Activated CD8-positive, alpha-beta memory T cell treated with anti-CD3 and anti-CD28 coated beads for 36 hours (primary cell): ENCODE data around the gene NUSAP1. TPM values are rescaled to one million over a fixed set of nuclear protein-coding genes. Genes with fewer than 3 reads are reported as not detected.
"Not testable (repeated sequence)": the region's sequence is repeated elsewhere in the genome, so short reads cannot be mapped to it uniquely, and the experiment has no call there.

Experiments
- CTCF ChIA-PET: fragments of 350-600 bp; sonication (Branson Sonifier 250); formaldehyde crosslinking; loops from one replicate; lab custom pipeline; 2021; ENCODE audit warnings: antibody characterized with exemption; lab: Charles Lee
- POLR2A ChIA-PET: fragments of 350-600 bp; sonication (Branson Sonifier 250); formaldehyde crosslinking; loops from one replicate; lab custom pipeline; 2021; ENCODE audit warnings: antibody characterized with exemption; lab: Charles Lee
- total RNA-seq, 2 experiments: library from RNA; stranded (reverse); gene quantifications; one replicate each; pipeline ENCODE4 v1.2.3, GENCODE V29; 2021

NUSAP1 gene
- total RNA-seq, result 100 to 1,000 TPM; 118 to 126 TPM

DNA sequence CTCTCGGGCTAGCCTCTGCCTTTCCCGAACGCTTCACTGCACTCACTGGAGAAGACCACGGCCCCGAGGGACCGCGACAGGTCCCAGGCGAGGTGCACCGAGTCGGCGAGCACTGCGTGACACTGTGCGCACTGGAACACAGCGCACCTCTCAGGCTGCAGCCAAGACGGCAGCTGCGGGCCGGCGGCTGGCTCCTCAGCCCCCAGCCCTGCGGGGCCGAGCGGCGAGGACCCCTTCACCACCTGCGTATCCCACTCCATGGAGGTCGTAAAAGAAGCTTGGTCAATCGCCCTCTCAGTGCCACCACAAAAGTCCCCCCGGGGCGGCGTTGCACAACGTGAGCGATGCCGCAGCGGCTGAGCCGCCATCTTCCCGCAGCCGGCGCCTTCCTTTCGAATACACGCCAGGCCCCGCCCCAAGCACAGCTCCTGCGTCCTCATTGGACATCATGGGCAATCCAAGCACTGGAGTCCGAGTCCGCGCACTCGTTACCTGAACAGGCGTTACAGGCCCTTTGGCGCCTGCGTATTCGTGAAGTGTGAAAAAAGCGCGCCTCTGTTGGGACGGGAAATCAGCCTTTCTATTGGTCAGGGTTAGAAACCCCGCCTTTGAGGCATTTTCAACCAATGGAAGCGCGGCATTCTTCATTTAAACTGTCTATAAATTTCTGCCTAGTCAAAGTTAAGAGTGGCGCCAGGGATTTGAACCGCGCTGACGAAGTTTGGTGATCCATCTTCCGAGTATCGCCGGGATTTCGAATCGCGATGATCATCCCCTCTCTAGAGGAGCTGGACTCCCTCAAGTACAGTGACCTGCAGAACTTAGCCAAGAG lies at the start of gene NUSAP1, which contains the start of gene OIP5:
Gene NUSAP1, plus strand, starts transcription at position 688 of the 832 bp plus-strand sequence. Its CDS starts 77 bp downstream, at position 765.
Gene OIP5, minus strand, starts transcription at position 398 of the 832 bp plus-strand sequence. Its CDS starts 30 bp downstream, at position 368.
- ChIA-PET POLR2A (interaction anchor here (0.5 to 1.9 kb wide), 5 partner anchors 9 to 252 kb away, joined by 3 to 14 read pairs (median 5); no protein-coding TSS in a partner anchor), CTCF (interaction anchor here (0.6 to 1.1 kb wide), 3 partner anchors 11 to 428 kb away, joined by 3 to 4 read pairs (median 3); no protein-coding TSS in a partner anchor)

DNA sequence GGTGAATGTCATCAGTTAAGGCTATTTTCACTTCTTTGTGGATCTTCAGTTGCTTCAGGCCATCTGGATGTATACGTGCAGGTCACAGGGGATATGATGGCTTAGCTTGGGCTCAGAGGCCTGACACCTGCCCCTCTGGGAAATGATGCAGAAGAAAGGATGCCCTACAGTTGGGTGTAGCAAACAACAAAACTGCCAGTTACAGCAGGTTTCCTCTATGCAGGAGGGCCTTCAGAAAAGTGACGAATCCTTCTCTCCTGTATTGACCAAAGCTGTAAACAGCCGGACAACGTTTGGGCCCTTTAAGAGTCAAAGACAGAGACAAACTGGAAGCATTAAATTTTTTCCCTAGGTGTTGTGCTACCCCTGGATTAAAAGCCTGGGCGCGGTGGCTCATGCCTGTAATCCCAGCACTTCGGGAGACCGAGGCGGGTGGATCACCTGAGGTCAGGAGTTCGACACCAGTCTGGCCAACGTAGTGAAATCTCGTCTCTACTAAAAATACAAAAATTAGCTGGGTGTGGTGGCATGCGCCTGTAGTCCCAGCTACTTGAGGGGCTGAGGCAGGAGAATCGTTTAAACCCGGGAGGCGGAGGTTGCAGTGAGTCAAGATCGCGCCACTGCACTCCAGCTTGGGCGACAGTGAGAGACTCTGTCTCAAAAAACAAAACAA lies 49.6 kb upstream of the NUSAP1 start:
- ChIA-PET CTCF (interaction anchor here (0.6 to 1.2 kb wide), 3 partner anchors 8 to 67 kb away, joined by 3 read pairs; no protein-coding TSS in a partner anchor), POLR2A (interaction anchor here (0.6 to 0.9 kb wide), 3 partner anchors 24 to 50 kb away, joined by 3 to 5 read pairs (median 4); partner anchors contain the start of genes NUSAP1 and OIP5)

GRCh38 chr15:41283653-41284426 lies 48.8 kb upstream of the NUSAP1 start:
- POLR2A ChIA-PET, result interaction anchor here (0.6 to 0.9 kb wide), 3 partner anchors 24 to 49 kb away, joined by 3 to 5 read pairs (median 4); partner anchors contain the start of genes NUSAP1 and OIP5
- CTCF ChIA-PET, result interaction anchor here (0.6 to 1.2 kb wide), 3 partner anchors 8 to 66 kb away, joined by 3 read pairs; no protein-coding TSS in a partner anchor

DNA sequence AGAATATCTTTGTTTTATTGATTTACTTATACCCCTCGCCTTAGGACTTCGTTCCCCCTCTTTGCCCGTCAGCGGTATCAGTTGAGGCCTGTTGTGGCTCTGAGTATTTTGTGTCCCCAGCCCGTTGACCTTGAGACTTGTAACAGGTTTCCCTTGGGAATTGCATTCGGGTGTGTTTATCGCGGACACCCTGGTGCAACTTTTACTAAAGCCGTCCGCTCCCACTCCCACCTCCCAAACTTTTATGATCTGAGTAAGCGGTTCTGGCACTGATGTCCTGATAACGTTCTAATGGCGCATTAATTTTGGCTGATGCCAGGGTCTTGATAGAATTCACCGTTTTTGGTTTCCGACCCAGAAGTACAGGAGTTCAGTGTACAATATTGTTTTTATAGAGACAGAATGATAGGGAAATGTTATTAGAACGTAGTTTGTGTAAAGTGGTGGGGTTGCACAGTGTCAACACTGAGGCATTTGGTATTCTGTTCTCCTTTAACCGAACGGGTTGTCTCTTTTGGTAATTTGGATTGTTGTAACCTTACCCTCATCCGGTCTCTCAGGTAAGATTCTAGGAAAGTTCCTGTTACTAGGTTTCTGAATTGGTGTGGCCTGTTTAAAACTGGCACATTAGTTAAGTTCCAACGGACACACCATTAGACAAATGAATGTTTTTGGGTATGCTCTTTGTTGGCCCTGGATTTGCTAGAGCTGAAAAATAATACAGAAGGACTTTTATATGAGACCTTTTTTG lies 48.1 kb upstream of the NUSAP1 start:
- ChIA-PET POLR2A (interaction anchor here (0.6 kb wide), 1 partner anchor 197 kb away, joined by 3 read pairs; no protein-coding TSS in a partner anchor), CTCF (interaction anchor here (1.2 kb wide), 1 partner anchor 7 kb away, joined by 3 read pairs; no protein-coding TSS in a partner anchor)

GRCh38 chr15:41285285-41285684 lies 47.4 kb upstream of the NUSAP1 start:
- ChIA-PET POLR2A (interaction anchor here (0.6 kb wide), 1 partner anchor 452 kb away, joined by 3 read pairs; no protein-coding TSS in a partner anchor), CTCF (no interaction called here)

GRCh38 chr15:41286665-41287333 lies 45.9 kb upstream of the NUSAP1 start:
- CTCF ChIA-PET, result interaction anchor here (0.5 kb wide), 1 partner anchor 204 kb away, joined by 3 read pairs; no protein-coding TSS in a partner anchor
- POLR2A ChIA-PET, result no interaction called here

- CTCF ChIA-PET, result no interaction called here
- POLR2A ChIA-PET, result interaction anchor here (0.6 kb wide), 1 partner anchor 182 kb away, joined by 5 read pairs; no protein-coding TSS in a partner anchor
These were observed 44.2 kb upstream of the NUSAP1 start for GRCh38 chr15:41288464-41288863.

DNA sequence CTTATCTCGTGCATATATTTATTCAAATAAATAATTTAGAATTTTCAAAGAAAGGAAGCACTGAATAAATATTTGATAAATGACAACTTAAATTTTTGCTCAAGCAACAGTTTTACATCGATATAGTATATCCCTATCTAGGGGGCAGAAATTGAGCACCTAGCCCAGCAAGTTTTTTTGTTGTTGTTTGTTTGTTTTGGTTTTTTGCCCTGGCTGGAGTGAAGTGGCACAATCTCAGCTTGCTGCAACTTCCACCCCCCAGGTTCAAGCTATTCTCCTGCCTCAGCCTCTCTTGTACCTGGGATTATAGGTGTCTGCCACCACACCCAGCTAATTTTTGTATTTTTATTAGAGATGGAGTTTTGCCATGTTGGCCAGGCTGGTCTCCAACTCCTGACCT lies 42.7 kb upstream of the NUSAP1 start:
- CTCF ChIA-PET, result no interaction called here
- POLR2A ChIA-PET, result no interaction called here

- ChIA-PET CTCF (interaction anchor here (0.6 to 0.9 kb wide), 2 partner anchors 7 to 339 kb away, joined by 3 to 5 read pairs; partner anchors contain the start of gene CHAC1), POLR2A (interaction anchor here (0.6 kb wide), 1 partner anchor 37 kb away, joined by 4 read pairs; no protein-coding TSS in a partner anchor)
These were observed 41.5 kb upstream of the NUSAP1 start for GRCh38 chr15:41291065-41291631.

GRCh38 chr15:41292521-41292920 lies 40.2 kb upstream of the NUSAP1 start:
- ChIA-PET POLR2A (no interaction called here), CTCF (no interaction called here)

DNA sequence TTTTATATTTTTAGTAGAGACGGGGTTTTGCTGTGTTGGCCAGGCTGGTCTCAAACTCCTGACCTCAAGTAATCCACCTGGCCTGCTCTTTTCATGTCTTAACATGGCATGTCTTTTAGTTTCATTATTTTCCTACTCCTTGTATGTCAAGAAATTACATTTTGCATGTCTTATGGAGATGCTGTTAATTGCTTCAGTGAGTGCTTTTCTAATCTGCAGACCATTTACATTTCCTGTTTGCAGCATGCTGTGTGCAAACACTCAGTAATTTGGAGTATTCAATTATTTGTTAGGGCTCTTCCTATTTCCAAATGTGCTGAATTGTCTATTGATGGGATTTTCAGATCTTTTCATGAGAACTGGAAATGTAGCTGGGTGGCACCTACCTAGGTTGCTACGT lies 31.5 kb upstream of the NUSAP1 start:
- POLR2A ChIA-PET, CTCF ChIA-PET: not testable (repeated sequence)

DNA sequence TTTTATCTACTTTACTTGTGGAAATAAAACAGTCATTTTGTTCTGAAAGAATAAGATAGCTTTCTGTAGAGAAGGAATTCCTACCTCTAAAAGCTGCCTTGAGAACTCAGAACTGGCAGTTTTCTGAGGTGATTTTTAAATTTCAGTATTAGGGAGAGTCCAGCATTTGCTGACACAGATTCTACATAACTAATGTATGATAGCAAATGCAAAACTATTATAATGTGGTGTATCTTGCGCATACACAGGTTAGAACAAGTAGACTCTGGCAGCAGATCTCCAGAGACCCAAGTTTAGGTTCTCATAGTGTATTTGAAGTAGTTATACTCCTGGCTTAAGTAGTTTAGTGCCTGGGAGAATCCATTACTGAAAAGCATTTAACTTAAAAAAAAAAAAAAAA lies 31.1 kb upstream of the NUSAP1 start:
- CTCF ChIA-PET, result no interaction called here
- POLR2A ChIA-PET, result no interaction called here

- POLR2A ChIA-PET, result no interaction called here
- CTCF ChIA-PET, result no interaction called here
These were observed 28.4 kb upstream of the NUSAP1 start for GRCh38 chr15:41304149-41304770.

DNA sequence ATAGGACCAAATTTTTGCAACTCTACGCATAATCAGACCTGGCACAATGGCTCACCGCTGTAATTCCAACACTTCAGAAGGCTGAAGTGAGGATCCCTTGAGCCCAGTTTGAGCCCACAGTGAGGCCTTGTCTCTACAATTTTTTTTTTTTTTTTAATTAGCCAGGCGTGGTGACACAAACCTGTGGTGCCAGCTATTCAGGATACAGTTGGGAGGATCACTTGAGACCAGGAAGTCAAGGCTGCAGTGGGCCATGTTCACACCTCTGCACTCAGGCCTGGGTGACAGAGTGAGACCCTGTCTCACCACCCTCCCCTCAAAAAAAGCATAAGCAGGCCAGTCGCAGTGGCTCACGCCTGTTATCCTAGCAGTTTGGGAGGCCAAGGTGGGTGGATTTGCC lies 25.0 kb upstream of the NUSAP1 start:
- ChIA-PET POLR2A (interaction anchor here (0.7 kb wide), 1 partner anchor 24 kb away, joined by 3 read pairs; no protein-coding TSS in a partner anchor), CTCF (no interaction called here)

GRCh38 chr15:41309226-41309905 lies 23.3 kb upstream of the NUSAP1 start:
- CTCF ChIA-PET, result no interaction called here
- POLR2A ChIA-PET, result interaction anchor here (0.6 kb wide), 1 partner anchor 257 kb away, joined by 12 read pairs; no protein-coding TSS in a partner anchor

GRCh38 chr15:41320805-41321330 lies 11.8 kb upstream of the NUSAP1 start:
- CTCF ChIA-PET, POLR2A ChIA-PET: not testable (repeated sequence)
